WERI-Rb-1 (cell line): ENCODE measurements around the gene FOSB.
A peak's percentile ranks its signal among the peaks of the same experiment; 100 is the strongest.

Experiments used
- DNase-seq: peaks from one replicate; pipeline ENCODE4 v3.0.0-alpha.2; 2020
- H3K27ac ChIP-seq: fragments of 250-450 bp; sonication (Bioruptor Pico); 2 replicates; pipeline ENCODE4 v1.5.1; 2020; ENCODE audit warnings: mild to moderate bottlenecking, moderate library complexity
- H3K27me3 ChIP-seq: fragments of 250-450 bp; sonication (Bioruptor Pico); 2 replicates; pipeline ENCODE4 v1.5.1; 2021; ENCODE audit warnings: mild to moderate bottlenecking, low read depth, moderate library complexity; ENCODE audit not compliant: insufficient read depth, severe bottlenecking
- H3K36me3 ChIP-seq: fragments of 250-450 bp; sonication (Bioruptor Pico); 2 replicates; pipeline ENCODE4 v1.5.1; 2020; ENCODE audit warnings: mild to moderate bottlenecking, moderate library complexity
- H3K4me3 ChIP-seq: 2 replicates; pipeline ENCODE4 v1.5.1; 2011; ENCODE audit warnings: low read depth, mild to moderate bottlenecking, control low read depth, low read length
- H3K9me3 ChIP-seq: fragments of 250-450 bp; sonication (Bioruptor Pico); 2 replicates; pipeline ENCODE4 v1.5.1; 2021; ENCODE audit warnings: mild to moderate bottlenecking, moderate library complexity; ENCODE audit not compliant: severe bottlenecking
- CTCF ChIP-seq: IDR thresholded peaks from 2 replicates; pipeline ENCODE4 v1.5.1; 2011; ENCODE audit warnings: low read depth, mild to moderate bottlenecking, control low read depth, inconsistent platforms, low read length

The FOSB gene

DNA sequence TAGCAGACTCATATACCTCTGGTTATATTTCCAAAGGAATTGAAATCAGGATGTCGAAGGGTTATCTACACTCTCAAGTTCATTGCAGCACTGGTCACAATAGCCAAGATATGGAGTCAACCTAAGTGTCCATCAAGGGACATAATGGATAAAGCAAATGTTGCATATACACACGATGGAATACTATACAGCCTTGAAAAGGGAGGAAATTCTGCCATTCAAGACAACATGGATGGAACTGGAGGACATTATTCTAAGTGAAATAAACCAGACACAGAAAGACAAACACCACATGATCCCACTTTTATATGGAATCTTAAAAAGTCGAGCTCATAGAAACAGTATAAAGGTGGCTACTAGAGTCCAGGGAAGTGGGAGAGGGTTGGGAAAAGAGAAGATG lies 30.5 kb upstream of the FOSB start:
- Histone ChIP-seq H3K27ac (no peak overlapping the region), H3K4me3 (no peak overlapping the region), H3K9me3 (no peaks in the 10 kb centered on the region), H3K27me3 (no peaks in the 10 kb centered on the region), H3K36me3 (no peaks in the 10 kb centered on the region)
- no peak for TF ChIP-seq CTCF
- DNase-seq = no peak

GRCh38 chr19:45439190-45439568 lies 28.6 kb upstream of the FOSB start:
- Histone ChIP-seq H3K27me3 (no peaks in the 10 kb centered on the region), H3K36me3 (no peaks in the 10 kb centered on the region), H3K9me3 (no peaks in the 10 kb centered on the region), H3K27ac (peak overlapping the region; percentile 76), H3K4me3 (peak overlapping the region; percentile 66)
- TF ChIP-seq CTCF = no peak
- no peak for DNase-seq

DNA sequence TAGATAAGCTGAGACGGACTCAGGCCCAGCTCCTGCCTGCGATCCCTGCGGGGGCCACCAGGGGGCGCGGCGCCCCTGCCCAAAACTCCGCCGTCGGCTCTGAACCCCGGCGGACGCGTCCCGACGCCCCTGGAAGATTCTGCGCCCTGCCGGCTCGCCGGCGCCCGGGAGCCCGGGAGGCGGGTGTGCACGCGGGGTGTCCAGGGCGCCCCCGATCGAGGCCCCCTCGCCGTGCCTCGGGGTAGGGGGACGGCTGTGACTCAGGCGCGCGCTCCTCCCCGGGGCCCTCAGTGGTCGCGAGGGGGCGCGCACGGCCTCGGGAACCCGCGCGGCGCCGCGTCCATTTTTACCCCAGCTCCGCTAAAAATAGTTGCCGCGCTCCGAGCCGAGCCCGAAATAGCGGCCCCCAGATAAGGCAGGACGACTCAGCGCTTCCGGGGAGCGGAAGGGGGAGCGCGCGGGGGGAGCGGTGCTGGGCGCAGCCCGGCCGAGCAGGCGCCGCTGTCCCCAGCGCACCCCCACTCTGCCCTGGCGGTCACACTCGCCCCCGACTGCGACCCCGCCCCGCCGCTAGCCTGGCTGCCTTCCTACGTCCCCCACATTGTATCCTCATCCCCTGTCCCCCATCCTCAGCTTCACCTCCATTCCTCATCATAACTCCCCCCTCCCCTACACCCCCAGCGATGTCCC lies 28.1 kb upstream of the FOSB start:
- TF ChIP-seq CTCF = peak; percentile 77
- H3K4me3 ChIP-seq = peak overlapping the region; percentile 66
- no peaks in the 10 kb centered on the region for H3K27me3 ChIP-seq
- peak overlapping the region; percentile 76 for H3K27ac ChIP-seq
- peak; percentile 78 for DNase-seq
- H3K9me3 ChIP-seq = no peaks in the 10 kb centered on the region
- H3K36me3 ChIP-seq = no peaks in the 10 kb centered on the region

DNA sequence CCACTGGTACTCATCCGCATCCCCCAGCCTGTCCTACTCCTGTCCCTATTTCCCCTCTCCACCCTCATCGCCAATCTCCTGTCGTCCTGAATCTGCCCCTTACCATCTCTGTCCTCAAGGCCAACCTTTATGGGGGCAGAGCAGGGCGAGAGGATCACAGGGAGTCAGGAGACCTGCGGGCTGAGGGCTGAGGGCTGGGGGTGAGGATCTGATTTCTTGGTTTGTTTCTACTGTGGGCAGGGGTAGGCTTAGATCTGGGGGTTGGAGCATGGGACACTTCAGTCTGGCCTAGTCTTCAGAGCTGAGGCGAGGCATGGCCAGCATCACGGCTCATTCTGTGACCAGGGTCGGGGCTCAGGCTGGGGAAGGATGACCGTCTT lies 27.5 kb upstream of the FOSB start:
- DNase-seq = no peak
- peak overlapping the region; percentile 15; the same call in 1 of the 2 replicates for H3K27ac ChIP-seq
- H3K9me3 ChIP-seq = no peaks in the 10 kb centered on the region
- H3K36me3 ChIP-seq = no peaks in the 10 kb centered on the region
- H3K4me3 ChIP-seq = peak overlapping the region; percentile 66
- H3K27me3 ChIP-seq = no peaks in the 10 kb centered on the region
- TF ChIP-seq CTCF = no peak

DNA sequence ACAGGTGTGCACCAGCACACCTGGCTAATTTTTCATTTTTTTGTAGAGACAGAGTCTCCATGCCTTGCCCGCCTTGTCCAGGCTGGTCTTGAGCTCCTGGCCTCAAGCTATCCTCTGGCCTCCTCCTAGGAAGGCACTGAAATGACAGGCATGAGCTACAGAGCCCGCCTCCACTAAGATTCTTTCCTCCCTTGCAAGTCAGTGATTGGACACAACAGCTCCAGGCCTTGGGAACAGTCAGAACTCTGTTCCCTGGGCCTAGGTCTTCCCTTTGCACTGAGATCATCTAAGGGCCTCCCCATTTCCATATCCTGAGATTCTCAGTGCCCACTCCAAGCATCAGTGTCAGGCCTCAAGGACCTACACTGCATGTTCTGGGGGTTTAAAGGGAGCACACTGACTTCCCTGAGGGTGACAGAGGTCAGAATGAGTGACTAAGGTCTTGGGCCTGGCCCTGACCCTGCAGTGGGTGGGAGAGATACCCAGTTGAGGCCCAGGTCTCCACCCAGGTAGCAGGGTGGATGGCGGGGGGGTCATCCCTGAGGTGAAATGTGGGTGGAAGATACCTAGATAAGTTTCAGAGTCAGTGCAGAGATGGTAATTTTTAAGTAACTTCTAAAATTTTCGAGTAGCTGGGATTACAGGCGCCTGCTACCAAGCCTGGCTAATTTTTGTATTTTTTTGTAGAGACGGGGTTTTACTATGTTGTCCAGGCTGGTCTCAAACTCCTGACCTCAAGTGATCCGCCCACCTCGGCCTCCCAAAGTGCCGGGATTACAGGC lies 26.7 kb upstream of the FOSB start:
- Histone ChIP-seq H3K4me3 (no peak overlapping the region), H3K27ac (no peak overlapping the region), H3K36me3 (no peaks in the 10 kb centered on the region), H3K27me3 (no peaks in the 10 kb centered on the region), H3K9me3 (no peaks in the 10 kb centered on the region)
- TF ChIP-seq CTCF = no peak
- DNase-seq = peak; percentile 51
